ENCODE measurements around the gene SCNM1. TPM values are rescaled to one million over a fixed set of nuclear protein-coding genes. Genes with fewer than 3 reads are reported as not detected.

Gene SCNM1
- 10 to 100 TPM; 29.7 to 35.0 TPM for total RNA-seq
- polyA plus RNA-seq (ENCODE audit: insufficient read length in 6 of 6), result 10 to 100 TPM; 37.9 to 42.4 (median 39.7) TPM
- long read RNA-seq, donor 1, transcript SCNM1-202 (7 exons, 2,016 nt), result major isoform, 16 of 105 reads
- long read RNA-seq, donor 1, partial matches to known transcripts, result 26 of 105 reads
- long read RNA-seq, donor 1, other reads (novel, unspliced or antisense), result 57 of 105 reads
- long read RNA-seq, donor 2, transcript SCNM1-202 (7 exons, 2,016 nt), result major isoform, 10 of 68 reads
- long read RNA-seq, donor 2, partial matches to known transcripts, result 13 of 68 reads
- long read RNA-seq, donor 2, other reads (novel, unspliced or antisense), result 39 of 68 reads
- long read RNA-seq, donor 3, transcript SCNM1-202 (7 exons, 2,016 nt), result major isoform, 7 of 12 reads
- long read RNA-seq, donor 3, partial matches to known transcripts, result 0 of 12 reads
- long read RNA-seq, donor 3, other reads (novel, unspliced or antisense), result 0 of 12 reads
- long read RNA-seq, donor 4, transcript SCNM1-201 (7 exons, 869 nt), result minor isoform, 5 of 32 reads
- long read RNA-seq, donor 4, transcript SCNM1-202 (7 exons, 2,016 nt), result major isoform, 13 of 32 reads
- long read RNA-seq, donor 4, partial matches to known transcripts, result 3 of 32 reads
- long read RNA-seq, donor 4, other reads (novel, unspliced or antisense), result 8 of 32 reads
- long read RNA-seq, donor 5, transcript SCNM1-202 (7 exons, 2,016 nt), result major isoform, 11 of 16 reads
- long read RNA-seq, donor 5, partial matches to known transcripts, result 0 of 16 reads
- long read RNA-seq, donor 5, other reads (novel, unspliced or antisense), result 0 of 16 reads
- long read RNA-seq, donor 6, partial matches to known transcripts, result 0 of 14 reads
- long read RNA-seq, donor 6, other reads (novel, unspliced or antisense), result 5 of 14 reads
- long read RNA-seq, donor 7, partial matches to known transcripts, result 0 of 4 reads
- long read RNA-seq, donor 7, other reads (novel, unspliced or antisense), result 0 of 4 reads
- long read RNA-seq, donor 8, transcript SCNM1-202 (7 exons, 2,016 nt), result major isoform, 5 of 18 reads
- long read RNA-seq, donor 8, partial matches to known transcripts, result 7 of 18 reads
- long read RNA-seq, donor 8, other reads (novel, unspliced or antisense), result 0 of 18 reads
- long read RNA-seq, donor 9, result 0 reads
- long read RNA-seq, donor 10, transcript SCNM1-201 (7 exons, 869 nt), result minor isoform, 5 of 54 reads
- long read RNA-seq, donor 10, transcript SCNM1-202 (7 exons, 2,016 nt), result major isoform, 30 of 54 reads
- long read RNA-seq, donor 10, partial matches to known transcripts, result 2 of 54 reads
- long read RNA-seq, donor 10, other reads (novel, unspliced or antisense), result 14 of 54 reads
- long read RNA-seq, donor 11, transcript SCNM1-202 (7 exons, 2,016 nt), result major isoform, 16 of 28 reads
- long read RNA-seq, donor 11, partial matches to known transcripts, result 0 of 28 reads
- long read RNA-seq, donor 11, other reads (novel, unspliced or antisense), result 0 of 28 reads
- long read RNA-seq, donor 12, transcript SCNM1-203 (2 exons, 619 nt), result major isoform, 5 of 67 reads
- long read RNA-seq, donor 12, transcript SCNM1-202 (7 exons, 2,016 nt), result major isoform, 5 of 67 reads
- long read RNA-seq, donor 12, partial matches to known transcripts, result 54 of 67 reads
- long read RNA-seq, donor 12, other reads (novel, unspliced or antisense), result 0 of 67 reads

GRCh38 chr1:151165738-151166504, at the start of gene SCNM1, which contains the start of gene LYSMD1:
Gene SCNM1 (plus strand): TSS chr1:151166144. CDS start chr1:151166153, 9 bp downstream.
Gene LYSMD1 (minus strand): TSS chr1:151165902. CDS start chr1:151165258, 644 bp downstream.
- no peaks in the 10 kb centered on the region for H3K27me3 ChIP-seq
- peaks cover 16 to 39% of the 10 kb centered on the region in 2 donors for H3K4me1 ChIP-seq
- peak within 1 kb of the TSS; percentile 78 to 87 for H3K27ac ChIP-seq
- DNase-seq (peak; percentile 94 to 99 (median 98)), ATAC-seq (peak; percentile 96)
- no peaks in the 10 kb centered on the region for H3K9me3 ChIP-seq
- peak within 1 kb of the TSS; percentile 57 to 88 for H3K4me3 ChIP-seq
- TF ChIP-seq CTCF (IDR thresholded peaks at IDR 0.05), result peak in 1 of 2 donors; percentile 55
- H3K36me3 ChIP-seq, result peaks cover 0 to 48% of the 10 kb centered on the region in 2 donors
- intact Hi-C loops (cut with DNase I), result no loop called here

GRCh38 chr1:151124763-151125403, 41.1 kb upstream of the SCNM1 start:
- intact Hi-C loops (cut with DNase I), result no loop called here
- H3K9me3 ChIP-seq, result no peaks in the 10 kb centered on the region
- H3K4me3 ChIP-seq, result no peak overlapping the region
- no peak for ATAC-seq
- H3K4me1 ChIP-seq, result no peaks in the 10 kb centered on the region
- peaks cover 0 to 5% of the 10 kb centered on the region in 2 donors for H3K36me3 ChIP-seq
- H3K27me3 ChIP-seq, result no peaks in the 10 kb centered on the region
- no peak for TF ChIP-seq CTCF (IDR thresholded peaks at IDR 0.05)
- no peak for DNase-seq
- no peak overlapping the region for H3K27ac ChIP-seq

GRCh38 chr1:151128800-151129199, 37.1 kb upstream of the SCNM1 start:
- no peak overlapping the region for H3K4me3 ChIP-seq
- ATAC-seq (no peak), DNase-seq (no peak)
- intact Hi-C loops (cut with DNase I), result no loop called here
- no peak for TF ChIP-seq CTCF (IDR thresholded peaks at IDR 0.05)
- H3K27ac ChIP-seq, result no peak overlapping the region
- peaks cover 0 to 16% of the 10 kb centered on the region in 2 donors for H3K4me1 ChIP-seq
- no peaks in the 10 kb centered on the region for H3K36me3 ChIP-seq
- H3K9me3 ChIP-seq, result no peaks in the 10 kb centered on the region
- peaks cover 0 to 26% of the 10 kb centered on the region in 2 donors for H3K27me3 ChIP-seq

Data from left lung (tissue), 14 donors.